Measurements from ENCODE around the gene CEP120. TPM values are rescaled to one million over a fixed set of nuclear protein-coding genes. Genes with fewer than 3 reads are reported as not detected.

The CEP120 gene
- total RNA-seq, 2 donors from 2014 or later: 19.9 to 23.5 TPM

DNA sequence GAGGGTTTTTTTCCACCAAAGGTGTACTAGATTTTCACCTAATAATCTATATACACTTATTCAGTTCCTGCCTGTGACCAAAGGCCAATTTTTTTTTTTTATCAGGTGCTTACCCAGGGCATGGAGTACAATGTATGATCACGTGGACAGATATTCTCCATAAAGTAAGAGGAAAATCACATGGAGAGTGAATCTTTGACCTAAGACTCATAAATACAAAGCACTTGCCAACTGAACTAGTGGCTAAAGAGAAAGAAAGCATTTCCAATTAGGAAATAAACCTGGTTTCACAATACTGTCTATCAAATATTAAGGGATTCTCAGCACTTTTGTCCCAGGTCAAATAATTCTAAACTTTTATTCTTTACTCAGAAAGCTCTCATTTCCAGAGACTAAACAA, 33.0 kb upstream of the CEP120 start:
- no peak overlapping the region for H3K4me3 ChIP-seq (ENCODE audit: low read length)
- no peak overlapping the region for H3K27ac Mint-ChIP-seq
- H3K27me3 Mint-ChIP-seq (ENCODE audit: insufficient read depth): no peaks in the 10 kb centered on the region
- H3K27me3 ChIP-seq (ENCODE audit: control insufficient read depth, insufficient read depth, low read length, poor library complexity, severe bottlenecking): no peaks in the 10 kb centered on the region
- no peak overlapping the region for H3K9ac ChIP-seq (ENCODE audit: extremely low read depth, low read length, poor library complexity, severe bottlenecking)
- H3K9me3 Mint-ChIP-seq: no peaks in the 10 kb centered on the region
- TF ChIP-seq, protein P1, sequence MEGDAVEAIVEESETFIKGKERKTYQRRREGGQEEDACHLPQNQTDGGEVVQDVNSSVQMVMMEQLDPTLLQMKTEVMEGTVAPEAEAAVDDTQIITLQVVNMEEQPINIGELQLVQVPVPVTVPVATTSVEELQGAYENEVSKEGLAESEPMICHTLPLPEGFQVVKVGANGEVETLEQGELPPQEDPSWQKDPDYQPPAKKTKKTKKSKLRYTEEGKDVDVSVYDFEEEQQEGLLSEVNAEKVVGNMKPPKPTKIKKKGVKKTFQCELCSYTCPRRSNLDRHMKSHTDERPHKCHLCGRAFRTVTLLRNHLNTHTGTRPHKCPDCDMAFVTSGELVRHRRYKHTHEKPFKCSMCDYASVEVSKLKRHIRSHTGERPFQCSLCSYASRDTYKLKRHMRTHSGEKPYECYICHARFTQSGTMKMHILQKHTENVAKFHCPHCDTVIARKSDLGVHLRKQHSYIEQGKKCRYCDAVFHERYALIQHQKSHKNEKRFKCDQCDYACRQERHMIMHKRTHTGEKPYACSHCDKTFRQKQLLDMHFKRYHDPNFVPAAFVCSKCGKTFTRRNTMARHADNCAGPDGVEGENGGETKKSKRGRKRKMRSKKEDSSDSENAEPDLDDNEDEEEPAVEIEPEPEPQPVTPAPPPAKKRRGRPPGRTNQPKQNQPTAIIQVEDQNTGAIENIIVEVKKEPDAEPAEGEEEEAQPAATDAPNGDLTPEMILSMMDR (conservative IDR thresholded peaks at IDR 0.05): no peak
- no peaks in the 10 kb centered on the region for H3K36me3 ChIP-seq (ENCODE audit: control insufficient read depth, insufficient read depth, low read length)
- H3K36me3 Mint-ChIP-seq (ENCODE audit: low read depth): no peaks in the 10 kb centered on the region
- H3K9me3 ChIP-seq (ENCODE audit: control insufficient read depth, low read length): no peaks in the 10 kb centered on the region
- no peaks in the 10 kb centered on the region for H3K4me1 ChIP-seq (ENCODE audit: control insufficient read depth, insufficient read depth, low read length)
- H3K27ac ChIP-seq (ENCODE audit: low read depth, low read length): no peak overlapping the region
- no peak for DNase-seq
- H3K4me1 Mint-ChIP-seq: peaks cover 13% of the 10 kb centered on the region
- WGBS, 2 experiments (ENCODE audit: insufficient coverage in 1 of 2, insufficient read length in 1 of 2): 91 to 100% methylated on average over 1 of the region's 1 CpG
- H3K4me3 Mint-ChIP-seq: no peak overlapping the region

DNA sequence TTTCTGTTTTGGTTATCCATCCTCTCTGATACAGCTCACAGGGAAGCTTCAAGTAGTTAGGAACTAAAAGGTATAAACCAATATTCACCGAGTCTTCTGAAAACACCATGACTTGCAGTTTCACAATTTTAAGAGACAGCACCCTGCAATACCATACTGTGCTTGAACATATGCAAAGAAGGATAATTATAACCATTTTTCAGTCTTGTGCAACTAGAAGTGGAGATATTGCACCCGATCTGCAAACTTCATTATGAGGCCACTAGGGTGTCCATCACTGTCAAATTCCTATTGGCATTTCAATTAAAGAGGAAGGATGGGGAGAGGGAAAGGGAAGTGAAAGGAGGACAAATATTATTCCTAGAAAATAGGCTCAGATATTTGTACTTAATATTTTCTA, 32.4 kb upstream of the CEP120 start:
- peaks cover 12% of the 10 kb centered on the region for H3K4me1 Mint-ChIP-seq
- Histone ChIP-seq H3K27ac (ENCODE audit: low read depth, low read length) (no peak overlapping the region), H3K36me3 (ENCODE audit: control insufficient read depth, insufficient read depth, low read length) (no peaks in the 10 kb centered on the region), H3K9ac (ENCODE audit: extremely low read depth, low read length, poor library complexity, severe bottlenecking) (no peak overlapping the region), H3K4me3 (ENCODE audit: low read length) (no peak overlapping the region), H3K4me1 (ENCODE audit: control insufficient read depth, insufficient read depth, low read length) (no peaks in the 10 kb centered on the region), H3K9me3 (ENCODE audit: control insufficient read depth, low read length) (no peaks in the 10 kb centered on the region), H3K27me3 (ENCODE audit: control insufficient read depth, insufficient read depth, low read length, poor library complexity, severe bottlenecking) (no peaks in the 10 kb centered on the region)
- no peaks in the 10 kb centered on the region for H3K9me3 Mint-ChIP-seq
- no peak overlapping the region for H3K27ac Mint-ChIP-seq
- no peaks in the 10 kb centered on the region for H3K27me3 Mint-ChIP-seq (ENCODE audit: insufficient read depth)
- H3K36me3 Mint-ChIP-seq (ENCODE audit: low read depth): no peaks in the 10 kb centered on the region
- no peak for DNase-seq
- TF ChIP-seq, protein P1 (conservative IDR thresholded peaks at IDR 0.05): peak; percentile 64
- WGBS, 2 experiments (ENCODE audit: insufficient coverage in 1 of 2, insufficient read length in 1 of 2): 93 to 100% methylated on average over 1 to 2 of the region's 2 CpGs
- no peak overlapping the region for H3K4me3 Mint-ChIP-seq

DNA sequence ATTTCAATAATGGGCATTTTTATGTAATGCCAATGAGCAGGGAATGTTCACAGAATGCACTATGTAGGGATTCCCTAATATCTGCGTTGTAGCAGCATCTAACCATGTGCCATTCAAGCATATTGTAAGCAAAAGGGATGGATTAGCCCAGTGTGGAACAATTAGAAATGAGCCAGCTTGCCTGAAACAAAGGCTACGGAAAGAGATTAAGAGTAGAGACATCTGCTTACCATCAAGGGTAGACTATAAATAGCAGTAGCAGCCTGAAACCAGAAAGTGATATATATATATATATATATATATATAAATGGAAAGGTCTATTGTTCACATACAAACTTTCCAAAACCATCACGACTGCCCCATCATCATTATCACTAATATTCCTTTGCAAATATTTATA, 31.9 kb upstream of the CEP120 start:
- H3K27me3 Mint-ChIP-seq (ENCODE audit: insufficient read depth): no peaks in the 10 kb centered on the region
- WGBS, 2 experiments (ENCODE audit: insufficient coverage in 1 of 2, insufficient read length in 1 of 2): 93 to 100% methylated on average over 1 to 2 of the region's 3 CpGs
- no peak overlapping the region for H3K4me3 Mint-ChIP-seq
- H3K9me3 Mint-ChIP-seq: no peaks in the 10 kb centered on the region
- H3K36me3 ChIP-seq (ENCODE audit: control insufficient read depth, insufficient read depth, low read length): no peaks in the 10 kb centered on the region
- H3K36me3 Mint-ChIP-seq (ENCODE audit: low read depth): no peaks in the 10 kb centered on the region
- H3K9ac ChIP-seq (ENCODE audit: extremely low read depth, low read length, poor library complexity, severe bottlenecking): no peak overlapping the region
- TF ChIP-seq, protein P1 (conservative IDR thresholded peaks at IDR 0.05): no peak
- no peak overlapping the region for H3K4me3 ChIP-seq (ENCODE audit: low read length)
- no peaks in the 10 kb centered on the region for H3K27me3 ChIP-seq (ENCODE audit: control insufficient read depth, insufficient read depth, low read length, poor library complexity, severe bottlenecking)
- no peak for DNase-seq
- H3K27ac ChIP-seq (ENCODE audit: low read depth, low read length): no peak overlapping the region
- no peak overlapping the region for H3K27ac Mint-ChIP-seq
- H3K4me1 ChIP-seq (ENCODE audit: control insufficient read depth, insufficient read depth, low read length): no peaks in the 10 kb centered on the region
- H3K4me1 Mint-ChIP-seq: peaks cover 7% of the 10 kb centered on the region
- H3K9me3 ChIP-seq (ENCODE audit: control insufficient read depth, low read length): no peaks in the 10 kb centered on the region

Measured in endodermal cell (in vitro differentiated cells).